CD4-positive, alpha-beta T cell treated with Interleukin-4 for 4 hours (primary cell): Measurements from ENCODE around the gene CFAP57.
A peak's percentile ranks its signal among the peaks of the same experiment; 100 is the strongest.

ENCODE experiments used
- DNase-seq: peaks from one replicate; pipeline ENCODE4 v3.0.0-alpha.2; 2020

CFAP57 gene

DNA sequence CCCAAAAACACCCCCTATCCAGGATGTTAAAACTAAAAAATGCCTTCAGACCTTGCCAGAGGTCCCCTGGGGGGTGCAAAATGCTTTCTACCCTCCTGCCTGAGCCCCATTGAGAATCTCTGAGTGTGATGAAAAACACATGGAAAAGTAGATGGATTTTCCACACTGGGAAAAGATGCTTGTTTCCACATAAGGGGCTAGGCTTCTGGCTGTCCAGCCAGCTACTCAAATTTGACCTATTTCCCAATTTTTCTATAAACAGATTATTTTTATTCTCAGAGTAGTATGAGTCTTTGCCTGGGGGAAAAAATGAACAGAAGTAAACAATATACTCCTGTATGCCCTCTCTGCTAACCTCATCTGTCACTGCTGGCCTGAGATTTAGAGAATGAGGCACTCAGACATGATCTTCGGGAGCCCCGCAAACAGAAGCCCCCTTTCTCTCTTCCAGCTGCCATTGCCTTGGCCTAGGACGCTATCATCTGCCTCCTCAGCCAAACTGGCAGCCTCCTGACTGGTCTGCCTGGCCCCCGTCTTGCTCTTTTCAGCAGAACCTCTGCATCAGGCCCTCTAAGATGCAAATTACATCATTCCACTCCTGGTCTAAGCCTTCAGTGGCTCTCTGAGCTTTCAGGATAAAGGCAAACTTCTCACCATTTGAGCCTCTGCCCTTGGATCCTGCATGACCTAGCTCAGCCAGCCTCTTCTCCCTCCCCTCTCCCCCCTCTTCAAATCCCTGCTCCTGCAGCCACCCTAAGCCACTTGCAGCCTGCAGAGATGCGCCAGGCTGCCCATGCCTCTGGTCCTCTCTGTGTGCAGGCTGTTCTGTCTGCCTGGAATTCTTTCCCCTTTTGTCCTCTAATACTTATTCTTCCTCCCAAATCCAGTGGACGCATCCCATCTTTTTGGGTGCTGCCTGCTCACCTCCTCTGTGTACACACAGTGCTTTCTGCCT is 58.0 kb downstream of the CFAP57 start:
- no peak for DNase-seq

DNA sequence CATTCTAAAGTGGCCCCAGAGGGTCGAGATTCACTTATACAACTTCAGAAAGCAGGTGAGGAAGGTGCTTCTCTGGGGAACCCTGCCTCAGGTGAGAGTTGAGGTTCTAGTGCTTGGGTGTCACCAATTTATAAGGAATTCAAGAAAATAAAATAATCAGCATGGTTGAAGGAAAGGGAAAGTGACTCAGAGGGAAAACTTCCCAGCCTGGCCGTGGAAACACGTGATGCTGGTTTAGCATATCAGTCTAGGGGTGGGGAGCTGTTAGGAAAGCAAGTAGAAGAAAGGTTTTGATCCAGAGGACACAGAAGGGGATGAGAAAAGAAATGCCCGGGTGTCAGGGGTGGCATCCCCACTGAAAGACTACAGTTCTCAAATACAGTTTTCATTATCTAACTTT is 59.9 kb downstream of the CFAP57 start:
- no peak for DNase-seq

DNA sequence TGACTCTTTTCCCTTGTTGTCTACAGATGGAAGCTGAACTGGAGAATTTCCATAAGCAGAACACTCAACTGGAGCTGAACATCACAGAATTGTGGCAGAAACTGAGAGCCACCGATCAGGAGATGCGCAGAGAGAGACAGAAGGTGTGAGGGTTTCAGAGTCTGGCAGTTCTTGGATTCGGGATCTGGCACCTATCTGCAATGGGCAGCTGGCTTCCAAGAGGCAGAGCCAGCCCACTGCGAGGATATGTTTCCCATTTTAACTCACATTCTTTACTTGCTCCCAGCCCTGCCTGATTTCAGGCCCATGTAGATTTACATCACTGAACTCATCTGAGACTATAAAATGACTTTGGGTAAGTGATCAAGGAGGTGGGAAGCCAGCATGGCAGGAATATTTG is 60.4 kb downstream of the CFAP57 start:
- no peak for DNase-seq

DNA sequence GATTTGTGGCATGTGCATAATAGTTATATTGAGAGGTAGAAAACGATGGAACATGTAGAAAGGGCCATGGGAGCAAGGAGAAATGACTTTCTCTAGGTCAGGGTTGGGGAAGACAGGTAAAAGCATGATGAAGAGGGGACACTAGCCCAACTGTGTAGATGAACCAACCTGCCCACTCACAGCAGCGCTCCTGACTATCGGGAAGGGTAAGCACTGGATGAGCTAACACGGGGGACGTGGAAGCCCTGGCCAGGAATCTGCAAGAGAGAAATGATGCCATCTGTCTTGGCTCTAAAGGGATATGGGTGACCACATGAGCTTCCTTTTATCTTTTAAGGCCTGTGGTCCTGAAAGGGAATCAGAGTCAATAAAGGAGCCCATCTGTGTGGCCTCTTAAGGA is 61.5 kb downstream of the CFAP57 start:
- no peak for DNase-seq

DNA sequence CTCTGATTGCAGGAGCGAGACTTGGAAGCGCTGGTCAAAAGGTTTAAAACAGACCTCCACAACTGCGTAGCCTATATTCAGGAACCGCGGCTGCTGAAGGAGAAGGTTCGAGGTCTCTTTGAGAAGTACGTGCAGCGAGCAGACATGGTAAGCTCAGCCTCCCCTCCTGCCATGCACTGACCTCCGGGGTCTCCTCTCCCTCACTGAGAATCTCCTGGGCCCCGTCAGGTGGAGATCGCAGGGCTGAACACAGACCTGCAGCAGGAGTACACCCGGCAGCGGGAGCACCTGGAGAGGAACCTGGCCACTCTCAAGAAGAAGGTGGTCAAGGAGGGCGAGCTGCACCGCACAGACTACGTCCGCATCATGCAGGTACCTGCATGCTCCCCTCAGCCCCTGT is 62.1 kb downstream of the CFAP57 start:
- DNase-seq, result no peak

DNA sequence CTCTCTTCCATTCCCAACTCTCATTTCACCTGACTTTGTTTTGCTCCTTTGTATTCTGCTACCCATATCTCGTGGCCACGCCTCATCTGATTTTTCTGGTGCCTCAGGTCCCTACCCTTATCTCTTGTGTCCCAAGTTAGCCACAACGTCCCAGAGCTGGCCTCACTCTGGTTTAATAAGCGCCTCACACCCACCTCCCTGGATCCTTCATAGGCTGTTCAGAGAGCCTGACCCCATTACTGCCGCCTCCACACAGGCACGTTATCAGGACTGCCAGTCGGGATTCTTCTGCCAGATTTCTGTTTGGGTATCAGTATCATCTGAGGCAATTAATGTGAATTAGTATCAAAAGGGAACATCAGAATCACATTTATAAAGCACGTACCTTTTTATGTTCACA is 62.9 kb downstream of the CFAP57 start:
- no peak for DNase-seq

DNA sequence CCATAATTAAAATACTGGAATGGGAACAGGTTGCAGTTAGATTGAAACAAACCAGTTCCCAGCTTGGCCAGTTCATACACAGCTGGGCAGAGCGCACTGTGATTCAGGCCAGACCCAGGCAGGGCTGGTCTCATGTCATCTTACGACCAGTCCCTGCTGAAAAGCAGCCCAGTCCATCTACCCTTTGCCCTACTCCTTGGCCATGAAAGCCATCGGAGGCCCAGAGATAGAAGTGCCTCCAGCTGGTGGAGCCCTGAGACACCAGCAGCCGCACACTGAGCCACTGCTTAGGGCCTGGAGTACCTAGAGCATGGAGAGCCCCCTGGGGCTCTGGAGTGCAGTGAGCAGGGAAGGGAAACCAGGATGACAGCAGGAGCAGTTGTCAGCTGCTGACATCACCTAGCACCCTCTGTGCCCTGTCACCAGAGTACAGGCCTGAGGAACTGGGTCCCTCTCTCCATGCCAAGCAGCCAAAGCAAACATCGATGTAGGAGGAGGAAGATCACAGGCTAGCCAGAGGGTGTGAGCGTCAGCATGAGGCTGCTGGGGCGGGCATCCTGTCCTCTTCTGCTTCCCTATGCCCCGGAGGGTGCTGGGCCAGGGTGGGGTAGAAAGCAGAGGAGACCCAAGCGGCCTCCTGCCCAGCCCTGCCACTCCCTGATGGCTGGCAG is 63.5 kb downstream of the CFAP57 start:
- no peak for DNase-seq

DNA sequence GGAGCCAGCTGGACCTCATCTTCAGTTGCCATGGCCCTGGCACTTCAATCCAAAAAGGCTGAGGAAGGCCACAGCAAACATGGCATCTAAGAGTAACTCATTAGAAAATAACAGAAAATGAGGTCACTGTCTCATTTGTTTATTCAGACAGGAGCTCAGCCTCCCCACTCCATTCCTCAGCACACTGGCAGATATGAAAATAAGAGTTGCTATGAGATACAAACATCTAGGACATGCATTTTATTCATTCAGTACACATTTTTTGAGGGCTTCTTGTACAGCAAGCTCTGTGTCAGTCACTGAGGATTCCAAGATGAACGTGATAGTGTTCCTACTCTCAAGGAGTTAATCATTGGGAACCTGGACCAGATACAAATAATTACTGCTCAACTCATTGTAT is 65.0 kb downstream of the CFAP57 start:
- no peak for DNase-seq

DNA sequence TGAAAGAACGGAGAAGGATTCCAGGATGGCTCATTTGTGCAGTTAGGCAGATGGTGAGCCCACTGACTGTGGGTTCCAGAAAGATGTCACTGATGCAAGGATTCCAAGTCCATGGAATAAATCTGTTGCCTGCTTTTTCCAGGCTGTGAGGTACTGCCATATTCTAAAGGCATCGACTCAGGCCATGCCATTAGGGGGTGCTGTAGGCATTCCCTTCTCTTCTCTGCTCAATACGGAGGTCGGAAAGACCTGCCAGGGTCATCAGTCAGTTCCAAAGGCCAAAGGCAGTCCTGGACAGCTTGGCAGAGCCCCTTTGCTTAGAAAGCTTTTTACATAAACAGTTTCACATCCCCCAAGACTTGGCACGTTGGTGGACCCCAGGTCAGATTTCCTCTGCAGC is 66.0 kb downstream of the CFAP57 start:
- peak; percentile 11 for DNase-seq

DNA sequence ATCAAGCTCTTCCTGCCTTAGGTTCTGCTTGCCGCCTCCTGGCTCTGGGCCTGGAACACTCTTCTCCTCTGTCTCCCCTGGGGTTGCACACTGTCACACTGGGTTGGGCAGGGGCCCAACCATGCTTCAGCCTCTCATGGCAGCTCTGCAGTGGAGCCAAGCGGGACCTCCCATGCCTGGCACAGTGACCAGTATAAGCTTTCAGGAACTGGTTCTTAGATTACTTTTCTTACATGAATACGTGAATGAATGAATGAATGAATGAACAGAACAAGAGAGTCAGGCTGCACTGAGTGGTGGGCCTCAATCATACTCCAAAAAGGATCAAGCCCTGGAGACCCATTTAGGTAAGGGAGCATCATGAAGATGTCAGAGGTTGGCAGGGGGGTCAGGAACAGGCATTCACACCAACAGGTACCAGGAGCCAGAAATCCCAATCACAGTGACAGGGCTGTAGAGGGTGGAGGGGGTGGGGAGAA is 66.9 kb downstream of the CFAP57 start:
- DNase-seq, result no peak

DNA sequence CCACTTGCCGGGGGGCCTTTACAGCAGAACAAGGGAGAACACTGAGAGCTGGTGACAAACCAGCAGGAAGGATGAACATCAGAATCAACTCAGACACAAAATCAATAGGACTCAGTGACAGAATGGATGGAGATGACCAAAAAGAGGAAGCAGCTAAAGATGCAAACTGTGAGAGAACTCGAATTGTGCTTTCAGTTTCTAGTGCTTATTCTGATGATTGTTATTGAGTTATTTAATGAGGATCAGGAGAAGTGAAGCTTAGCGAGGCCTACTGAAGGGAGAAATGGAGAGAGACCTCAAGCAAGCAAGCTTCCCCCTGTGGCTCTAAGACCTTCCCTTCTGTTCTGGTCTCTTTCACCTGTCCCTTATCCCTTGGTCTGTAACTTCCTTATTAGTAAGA is 67.4 kb downstream of the CFAP57 start:
- no peak for DNase-seq

DNA sequence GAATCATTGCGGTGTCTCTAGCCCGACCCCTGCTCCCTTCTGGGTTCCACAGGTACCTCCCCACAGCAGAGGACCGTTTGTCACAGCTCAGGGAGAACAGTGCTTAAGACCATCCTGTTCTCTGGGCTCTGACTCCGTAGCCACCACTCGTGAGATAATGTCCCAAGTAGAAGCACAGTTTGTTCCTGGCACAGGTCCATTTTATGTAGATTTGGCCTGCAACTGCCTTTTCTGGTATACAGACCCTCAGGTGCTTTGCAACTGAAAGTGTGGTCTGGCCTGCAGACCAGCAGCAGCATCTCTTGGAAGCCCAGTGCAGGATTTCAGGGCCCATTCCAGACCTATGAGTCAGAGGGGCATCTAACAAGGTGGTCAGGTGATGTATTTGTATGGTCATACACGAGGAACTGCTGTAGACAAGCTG is 69.3 kb downstream of the CFAP57 start:
- no peak for DNase-seq

DNA sequence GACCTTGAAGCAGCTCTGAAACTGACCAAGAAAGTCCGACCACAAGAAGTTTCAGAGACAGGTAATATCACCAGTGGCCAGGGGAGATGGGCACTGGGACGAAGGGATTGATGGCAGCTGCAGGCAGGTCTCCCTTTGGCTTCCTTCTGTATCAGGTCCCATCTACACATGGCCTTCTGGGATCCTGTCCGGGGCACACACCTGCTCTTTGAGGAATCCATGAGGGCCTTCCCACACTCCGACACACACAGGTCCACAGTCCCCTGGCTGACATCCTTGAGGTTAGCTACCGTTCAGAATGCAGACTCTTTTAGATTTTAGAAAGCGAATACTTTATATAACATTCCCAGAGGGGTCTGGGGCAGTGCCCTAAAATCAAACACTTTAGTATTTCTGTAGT is 71.2 kb downstream of the CFAP57 start:
- no peak for DNase-seq

DNA sequence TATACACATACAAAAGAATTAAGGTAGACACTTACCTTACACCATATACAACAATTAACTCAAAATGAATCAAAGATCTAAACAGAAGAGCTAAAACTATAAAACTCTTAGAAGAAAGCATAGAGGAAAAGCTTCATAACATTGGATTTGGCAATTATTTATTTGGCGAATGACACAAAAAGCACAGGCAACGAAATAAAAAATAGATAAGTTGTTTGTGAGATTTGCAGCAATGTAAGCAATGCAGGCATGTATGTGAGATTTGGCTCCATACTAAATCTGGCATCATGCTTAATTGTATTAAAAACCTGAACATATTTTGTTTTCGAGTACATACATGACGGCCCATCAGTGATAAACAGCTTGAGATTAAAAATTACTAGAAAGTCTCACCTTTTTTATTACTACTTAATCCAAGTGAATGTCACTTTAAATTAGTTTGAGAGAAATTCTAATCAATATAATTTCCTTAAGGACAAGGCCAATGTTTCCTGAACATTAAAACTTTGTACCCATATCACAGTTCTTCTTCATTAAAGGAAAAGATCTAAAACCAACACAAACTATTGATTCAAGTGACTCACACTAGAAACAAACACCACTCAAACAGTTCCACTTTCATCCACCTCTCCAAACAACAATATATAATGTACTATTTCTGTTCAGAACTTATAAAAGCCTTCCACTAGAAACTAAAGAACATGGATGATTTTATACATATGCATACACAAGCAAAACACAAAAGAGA is 74.5 kb downstream of the CFAP57 start:
- DNase-seq, result no peak

DNA sequence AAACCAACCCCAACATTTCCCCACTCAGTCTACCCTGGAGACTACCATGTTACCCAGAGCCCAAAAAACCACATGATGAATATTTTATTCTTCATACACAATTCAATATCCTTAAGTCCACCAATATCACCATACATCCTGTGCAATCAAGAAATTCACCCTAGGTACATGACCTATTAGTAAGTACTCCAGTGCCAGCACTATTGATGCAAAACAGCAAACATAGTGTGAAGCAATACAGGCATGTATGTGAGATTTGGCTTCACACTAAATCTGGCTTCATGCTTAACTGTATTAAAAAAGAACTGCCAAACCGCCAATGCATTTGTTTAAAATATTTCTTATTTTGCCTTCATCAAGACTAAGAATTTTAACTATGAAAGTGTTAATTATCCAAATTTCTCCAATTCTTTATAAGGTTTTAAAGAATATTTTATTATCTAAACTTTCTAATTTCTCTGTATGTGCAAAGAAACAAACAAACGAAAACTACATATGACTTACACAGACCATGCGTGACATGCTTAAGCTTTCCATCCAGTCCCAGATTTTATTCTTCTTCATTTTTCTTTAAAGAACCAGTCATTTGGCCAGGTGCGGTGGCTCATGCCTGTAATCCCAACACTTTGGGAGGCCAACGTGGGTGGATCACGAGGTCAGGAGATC is 75.3 kb downstream of the CFAP57 start:
- no peak for DNase-seq

DNA sequence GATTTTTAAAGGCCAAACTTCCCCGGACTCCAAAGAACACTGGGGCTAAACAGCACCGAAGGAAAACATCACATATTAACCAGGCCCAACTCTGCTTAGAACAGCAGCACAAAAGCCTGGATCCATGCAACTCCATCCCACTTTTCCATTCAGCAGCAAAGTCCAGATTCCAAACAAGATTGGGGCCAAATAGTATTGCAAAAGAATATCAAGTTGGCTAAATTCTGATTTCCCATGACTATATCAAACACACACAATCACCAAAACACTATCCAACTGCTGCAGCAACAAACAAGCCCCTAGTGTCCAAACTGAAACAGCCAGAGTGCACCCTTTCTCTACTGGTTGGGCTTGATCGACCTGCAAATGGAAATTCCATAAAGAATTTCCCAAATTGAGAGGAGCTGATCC is 78.2 kb downstream of the CFAP57 start:
- DNase-seq, result no peak

DNA sequence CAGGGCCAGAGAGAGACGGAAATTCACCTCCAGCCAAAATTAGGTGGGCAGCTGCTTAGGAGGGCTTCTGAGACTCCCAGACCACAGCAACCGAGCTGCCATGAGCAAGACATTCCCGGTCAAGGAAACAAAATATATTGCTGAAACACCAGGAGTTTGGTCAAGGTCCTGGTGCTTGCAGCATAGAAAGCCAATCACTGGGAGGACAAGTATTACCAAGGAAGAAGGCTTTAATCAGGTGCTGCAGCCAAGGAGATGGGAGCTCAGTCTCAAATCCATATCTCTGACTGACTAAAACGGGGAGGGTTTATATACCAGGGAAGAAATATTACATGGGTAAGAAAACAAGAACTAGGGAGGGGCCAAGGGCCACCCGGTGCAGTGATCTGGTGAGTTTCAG is 78.9 kb downstream of the CFAP57 start:
- DNase-seq, result no peak

DNA sequence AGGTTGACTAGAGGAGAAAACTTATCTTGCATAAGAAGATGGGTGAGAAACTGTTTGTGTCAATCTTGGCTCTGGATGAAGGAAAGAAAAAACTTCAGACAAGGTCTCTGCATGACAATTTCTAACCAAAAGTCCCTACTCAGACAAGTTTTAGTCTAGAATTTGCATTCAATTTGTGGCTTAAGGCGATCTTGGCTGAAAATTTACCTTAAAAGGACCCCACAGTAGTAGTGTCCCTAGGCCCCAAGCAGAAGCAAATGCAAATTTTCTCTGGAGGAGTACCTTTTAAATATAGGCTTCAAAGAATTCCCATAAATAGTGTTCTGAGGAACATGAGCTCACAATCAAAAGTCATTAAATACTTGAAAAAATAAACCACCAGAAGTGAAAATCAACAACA is 80.1 kb downstream of the CFAP57 start:
- DNase-seq, result no peak

DNA sequence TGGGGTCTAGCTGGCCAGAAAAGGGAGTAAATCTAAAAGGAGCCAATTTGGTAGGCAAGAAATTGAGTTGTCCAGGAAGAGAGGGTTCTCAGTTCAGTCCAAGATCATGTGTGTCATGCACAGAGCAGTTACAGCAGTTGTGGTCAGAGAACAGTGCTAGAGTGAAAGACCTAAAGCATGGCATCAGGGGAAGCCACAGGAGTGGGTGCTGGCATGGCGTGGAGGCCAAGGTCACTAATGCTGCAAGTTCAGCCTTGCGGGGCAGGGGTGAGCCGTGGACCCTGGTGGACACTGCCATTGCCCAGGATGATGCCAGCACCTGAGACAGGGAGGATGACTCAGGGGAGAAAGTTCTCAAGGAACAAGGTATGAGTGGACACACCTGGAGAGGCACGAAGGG is 81.0 kb downstream of the CFAP57 start:
- no peak for DNase-seq

DNA sequence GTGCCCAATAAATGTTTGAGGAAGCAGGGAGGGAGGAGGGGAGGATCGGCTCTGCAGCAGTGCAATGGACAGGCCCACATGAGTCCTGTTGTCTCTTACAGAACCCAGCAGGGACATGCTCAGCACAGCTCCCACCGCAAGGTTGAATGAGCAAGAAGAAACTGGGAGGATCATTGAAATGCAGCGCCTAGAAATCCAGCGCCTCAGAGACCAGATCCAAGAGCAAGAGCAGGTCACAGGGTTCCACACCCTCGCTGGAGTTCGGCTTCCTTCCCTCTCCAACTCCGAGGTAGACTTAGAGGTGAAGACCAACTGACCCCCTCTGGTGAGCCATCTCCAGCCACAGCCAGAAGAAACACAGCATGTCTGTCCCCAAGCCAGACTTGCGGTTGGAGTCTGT is 81.7 kb downstream of the CFAP57 start:
- no peak for DNase-seq

DNA sequence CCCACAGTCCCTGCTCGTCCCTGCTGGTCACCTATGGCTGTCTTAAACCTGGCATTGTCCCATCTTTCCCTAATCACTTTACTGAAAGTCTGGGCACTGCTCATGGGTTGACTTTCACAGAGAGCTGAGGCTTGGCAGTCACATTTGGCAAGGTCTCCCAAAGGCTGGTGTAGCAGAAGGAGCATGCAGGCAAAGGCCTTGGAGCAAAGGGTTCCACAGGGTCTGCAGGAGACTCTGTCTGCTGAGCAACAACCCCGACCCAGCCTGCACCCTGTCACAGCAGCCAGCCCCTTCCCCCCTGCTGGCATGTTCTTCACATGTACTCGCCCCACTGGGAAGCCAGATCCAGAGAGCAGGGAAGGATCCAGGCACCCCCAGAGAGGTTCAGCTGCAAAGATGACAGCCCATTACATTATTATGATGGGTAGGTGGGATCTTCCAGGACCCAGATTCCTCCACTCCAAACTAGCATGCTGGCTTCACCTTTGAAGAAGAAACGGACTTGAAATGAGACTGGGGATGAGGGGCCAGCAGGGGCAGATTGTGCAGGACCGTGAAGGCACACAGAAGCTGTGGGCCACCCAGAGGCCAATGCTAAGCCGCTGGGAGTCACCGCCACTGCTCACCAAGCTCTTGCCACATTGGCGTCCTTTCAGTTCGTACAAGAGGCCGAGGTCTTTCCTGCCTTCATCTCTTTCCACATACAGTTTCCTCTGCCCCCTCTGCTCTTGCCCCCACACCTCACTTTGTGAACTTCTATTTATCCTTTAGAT is 83.5 kb downstream of the CFAP57 start:
- DNase-seq, result no peak
